HepG2 (cell line): Measurements from ENCODE around the gene MTMR3.

Source experiments
- EP300 ChIP-seq, 3 experiments: sonication (generic) in 1 of 3; formaldehyde crosslinking in 1 of 3; IDR thresholded peaks; 2 replicates each; pipeline versions ENCODE4 v1.5.1 to v1.6.1; 2011 to 2020; ENCODE audit warnings: low read depth in 2 of 3, low read length in 2 of 3, borderline replicate concordance in 1 of 3, improper control_type of control experiment in 1 of 3, mild to moderate bottlenecking in 1 of 3, missing genetic modification reagents in 1 of 3, moderate library complexity in 1 of 3
- FOXM1 ChIP-seq: sonication (generic); formaldehyde crosslinking; IDR thresholded peaks from 2 replicates; pipeline ENCODE4 v1.5.0; 2020; ENCODE audit warnings: missing genetic modification reagents
- HOXA7 ChIP-seq: sonication (generic); formaldehyde crosslinking; IDR thresholded peaks from 2 replicates; pipeline ENCODE4 v1.8.1; 2022; ENCODE audit warnings: mild to moderate bottlenecking, missing genetic modification reagents, moderate library complexity
- IRF2 ChIP-seq: IDR thresholded peaks from 2 replicates; pipeline ENCODE4 v1.6.1; 2018; ENCODE audit warnings: missing genetic modification reagents, missing compliant biosample characterization
- JUNB ChIP-seq: sonication (generic); formaldehyde crosslinking; IDR thresholded peaks from 2 replicates; pipeline ENCODE4 v1.8.0; 2022; ENCODE audit warnings: missing genetic modification reagents, mild to moderate bottlenecking, borderline replicate concordance
- MIXL1 ChIP-seq: IDR thresholded peaks from 2 replicates; pipeline ENCODE4 v1.6.1; 2016
- MTA1 ChIP-seq: sonication (generic); formaldehyde crosslinking; IDR thresholded peaks from 2 replicates; pipeline ENCODE4 v1.4.0; 2020; ENCODE audit warnings: missing genetic modification reagents, mild to moderate bottlenecking, borderline replicate concordance
- POLR2A ChIP-seq, 2 experiments: IDR thresholded peaks; 2 replicates each; pipeline ENCODE4 v1.6.1; 2011; ENCODE audit warnings: low read depth in 2 of 2, low read length in 2 of 2, mild to moderate bottlenecking in 1 of 2, moderate library complexity in 1 of 2; ENCODE audit not compliant: insufficient read depth in 1 of 2
- ZMYM4 ChIP-seq: sonication (generic); formaldehyde crosslinking; IDR thresholded peaks from 2 replicates; pipeline ENCODE4 v1.8.1; 2023; ENCODE audit warnings: mild to moderate bottlenecking, missing genetic modification reagents
- ZNF234 ChIP-seq: sonication (generic); formaldehyde crosslinking; conservative IDR thresholded peaks from 2 replicates; pipeline ENCODE4 v1.5.1; 2020; ENCODE audit warnings: mild to moderate bottlenecking, missing genetic modification reagents
- ZNF629 ChIP-seq: sonication (generic); formaldehyde crosslinking; conservative IDR thresholded peaks from 2 replicates; pipeline ENCODE4 v1.5.0; 2020; ENCODE audit warnings: missing genetic modification reagents
- TF ChIP-seq, protein P1 (sequence below): sonication (generic); formaldehyde crosslinking; IDR thresholded peaks from 2 replicates; pipeline ENCODE4 v1.5.0; 2020; ENCODE audit warnings: mild to moderate bottlenecking, missing genetic modification reagents, moderate library complexity
- TF ChIP-seq, protein P2 (sequence below): sonication (generic); formaldehyde crosslinking; IDR thresholded peaks from 2 replicates; pipeline ENCODE4 v1.4.0; 2020; ENCODE audit warnings: missing genetic modification reagents, borderline replicate concordance

DNA sequence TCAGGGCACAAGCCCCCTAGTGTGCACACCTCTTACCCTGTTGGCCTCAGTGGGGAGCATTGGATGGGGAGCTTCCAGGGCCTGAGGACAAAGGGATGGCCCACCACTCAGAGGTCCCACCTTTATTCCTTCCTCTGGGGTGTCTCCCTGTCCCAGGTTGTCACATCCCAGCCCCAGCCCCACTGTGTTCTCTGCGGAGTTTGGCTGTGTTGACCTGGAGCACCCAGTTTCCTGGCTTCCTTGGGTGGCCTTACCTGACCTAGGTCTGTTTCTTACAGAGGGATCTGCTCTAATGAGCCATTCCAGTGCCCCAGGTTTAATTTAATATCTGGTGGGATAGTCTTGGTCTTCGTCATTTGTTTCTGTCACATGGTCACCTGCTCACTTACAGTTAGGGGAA lies 158.5 kb downstream of the MTMR3 start:
- TF ChIP-seq ZNF234 (no peak), JUNB (no peak), HOXA7 (CRISPR knock-in tag) (no peak), MTA1 (CRISPR knock-in tag) (no peak), IRF2 (no peak), FOXM1 (CRISPR knock-in tag) (no peak), MIXL1 (no peak), EP300 (IDR thresholded peaks at IDR 0.05; ENCODE audit: low read depth in 2 of 2, low read length in 2 of 2) (no peak), EP300 (CRISPR knock-in tag; IDR thresholded peaks at IDR 0.05; ENCODE audit: borderline replicate concordance) (no peak), POLR2A (IDR thresholded peaks at IDR 0.05; ENCODE audit: insufficient read depth in 1 of 2, low read depth in 2 of 2, low read length in 2 of 2) (no peak), ZMYM4 (CRISPR knock-in tag) (no peak), ZNF629 (CRISPR knock-in tag) (no peak)
- TF ChIP-seq, protein P1, sequence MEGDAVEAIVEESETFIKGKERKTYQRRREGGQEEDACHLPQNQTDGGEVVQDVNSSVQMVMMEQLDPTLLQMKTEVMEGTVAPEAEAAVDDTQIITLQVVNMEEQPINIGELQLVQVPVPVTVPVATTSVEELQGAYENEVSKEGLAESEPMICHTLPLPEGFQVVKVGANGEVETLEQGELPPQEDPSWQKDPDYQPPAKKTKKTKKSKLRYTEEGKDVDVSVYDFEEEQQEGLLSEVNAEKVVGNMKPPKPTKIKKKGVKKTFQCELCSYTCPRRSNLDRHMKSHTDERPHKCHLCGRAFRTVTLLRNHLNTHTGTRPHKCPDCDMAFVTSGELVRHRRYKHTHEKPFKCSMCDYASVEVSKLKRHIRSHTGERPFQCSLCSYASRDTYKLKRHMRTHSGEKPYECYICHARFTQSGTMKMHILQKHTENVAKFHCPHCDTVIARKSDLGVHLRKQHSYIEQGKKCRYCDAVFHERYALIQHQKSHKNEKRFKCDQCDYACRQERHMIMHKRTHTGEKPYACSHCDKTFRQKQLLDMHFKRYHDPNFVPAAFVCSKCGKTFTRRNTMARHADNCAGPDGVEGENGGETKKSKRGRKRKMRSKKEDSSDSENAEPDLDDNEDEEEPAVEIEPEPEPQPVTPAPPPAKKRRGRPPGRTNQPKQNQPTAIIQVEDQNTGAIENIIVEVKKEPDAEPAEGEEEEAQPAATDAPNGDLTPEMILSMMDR (CRISPR knock-in tag) = no peak
- TF ChIP-seq, protein P2, sequence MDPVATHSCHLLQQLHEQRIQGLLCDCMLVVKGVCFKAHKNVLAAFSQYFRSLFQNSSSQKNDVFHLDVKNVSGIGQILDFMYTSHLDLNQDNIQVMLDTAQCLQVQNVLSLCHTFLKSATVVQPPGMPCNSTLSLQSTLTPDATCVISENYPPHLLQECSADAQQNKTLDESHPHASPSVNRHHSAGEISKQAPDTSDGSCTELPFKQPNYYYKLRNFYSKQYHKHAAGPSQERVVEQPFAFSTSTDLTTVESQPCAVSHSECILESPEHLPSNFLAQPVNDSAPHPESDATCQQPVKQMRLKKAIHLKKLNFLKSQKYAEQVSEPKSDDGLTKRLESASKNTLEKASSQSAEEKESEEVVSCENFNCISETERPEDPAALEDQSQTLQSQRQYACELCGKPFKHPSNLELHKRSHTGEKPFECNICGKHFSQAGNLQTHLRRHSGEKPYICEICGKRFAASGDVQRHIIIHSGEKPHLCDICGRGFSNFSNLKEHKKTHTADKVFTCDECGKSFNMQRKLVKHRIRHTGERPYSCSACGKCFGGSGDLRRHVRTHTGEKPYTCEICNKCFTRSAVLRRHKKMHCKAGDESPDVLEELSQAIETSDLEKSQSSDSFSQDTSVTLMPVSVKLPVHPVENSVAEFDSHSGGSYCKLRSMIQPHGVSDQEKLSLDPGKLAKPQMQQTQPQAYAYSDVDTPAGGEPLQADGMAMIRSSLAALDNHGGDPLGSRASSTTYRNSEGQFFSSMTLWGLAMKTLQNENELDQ (CRISPR knock-in tag) = no peak
